CMK (cell line): ENCODE measurements around the gene CYB5D1.

ENCODE experiments used
- DNase-seq: peaks from one replicate; pipeline ENCODE4 v3.0.0-alpha.2; 2010; ENCODE audit warnings: low read depth

The CYB5D1 gene

GRCh38 chr17:7844292-7845154 lies 13.3 kb upstream of the CYB5D1 start:
- DNase-seq = no peak

- no peak for DNase-seq
These were observed 12.3 kb upstream of the CYB5D1 start for GRCh38 chr17:7845359-7846062.

- no peak for DNase-seq
These were observed 11.6 kb upstream of the CYB5D1 start for GRCh38 chr17:7846063-7846735.

GRCh38 chr17:7846765-7847661 lies 10.8 kb upstream of the CYB5D1 start:
- no peak for DNase-seq

- DNase-seq = no peak
These were observed 9.6 kb upstream of the CYB5D1 start for GRCh38 chr17:7848131-7848579.

GRCh38 chr17:7848739-7849129 lies 9.1 kb upstream of the CYB5D1 start:
- DNase-seq = no peak

GRCh38 chr17:7849130-7849750 lies 8.6 kb upstream of the CYB5D1 start:
- DNase-seq = no peak

GRCh38 chr17:7849751-7850504 lies 7.9 kb upstream of the CYB5D1 start:
- DNase-seq = no peak

GRCh38 chr17:7850701-7851437 lies 6.9 kb upstream of the CYB5D1 start:
- DNase-seq = no peak

GRCh38 chr17:7851438-7852261 lies 6.2 kb upstream of the CYB5D1 start:
- DNase-seq = no peak

- DNase-seq = no peak
These were observed 5.5 kb upstream of the CYB5D1 start for GRCh38 chr17:7852262-7852670.

- no peak for DNase-seq
These were observed 4.7 kb upstream of the CYB5D1 start for GRCh38 chr17:7852919-7853690.

GRCh38 chr17:7853691-7854038 lies 4.1 kb upstream of the CYB5D1 start:
- DNase-seq = no peak

GRCh38 chr17:7854078-7854777 lies 3.6 kb upstream of the CYB5D1 start:
- DNase-seq = no peak

- DNase-seq = no peak
These were observed 2.7 kb upstream of the CYB5D1 start, which contains the start of gene TMEM88 for GRCh38 chr17:7854851-7855659. TMEM88 (plus strand) TSS chr17:7855066; CDS start chr17:7855075, 9 bp downstream.

- DNase-seq = no peak
These were observed 2.2 kb upstream of the CYB5D1 start for GRCh38 chr17:7855660-7856010.
